Adrenal gland (tissue), 12 donors: ENCODE data around the gene TMC1. TPM values are rescaled to one million over a fixed set of nuclear protein-coding genes. Genes with fewer than 3 reads are reported as not detected.

Experiments
- DNase-seq, 7 donors: peaks; one replicate each; pipeline ENCODE4 v3.0.0-alpha.2; 2019 to 2020
- H3K27ac ChIP-seq, 5 donors: fragments of 200-600 bp; sonication (generic) in 4 of 5; 1 replicate in 3 of 5; 2 replicates in 2 of 5; pipeline versions ENCODE4 v1.5.1 to v1.8.0; 2016 to 2020; ENCODE audit warnings: mild to moderate bottlenecking in 1 of 5
- H3K27me3 ChIP-seq: fragments of 200-600 bp; 2 replicates; pipeline ENCODE4 v1.8.0; 2021
- H3K36me3 ChIP-seq, 2 donors: fragments of 200-600 bp; replicated peaks in 1 of 2; 1 replicate in 1 of 2; 2 replicates in 1 of 2; pipeline versions ENCODE4 v1.5.1 to v1.8.0; 2018 to 2022
- H3K4me1 ChIP-seq, 2 donors: fragments of 200-600 bp; replicated peaks in 1 of 2; 1 replicate in 1 of 2; 2 replicates in 1 of 2; pipeline versions ENCODE4 v1.5.1 to v1.8.0; 2018 to 2021
- H3K4me3 ChIP-seq, 4 donors: fragments of 200-600 bp; sonication (generic) in 3 of 4; one replicate each; pipeline ENCODE4 v1.5.1; 2016 to 2018
- H3K9me3 ChIP-seq, 3 donors: fragments of 200-600 bp; sonication (generic) in 1 of 3; replicated peaks in 1 of 3; 1 replicate in 2 of 3; 2 replicates in 1 of 3; pipeline versions ENCODE4 v1.5.1 to v1.8.0; 2016 to 2021
- CTCF ChIP-seq, 6 experiments: fragments of 450-650 bp in 4 of 6; fragments of 200-600 bp in 2 of 6; sonication (generic) in 1 of 6; IDR thresholded peaks; 1 replicate in 5 of 6; 2 replicates in 1 of 6; pipeline versions ENCODE4 v1.5.1 to v1.8.0; 2016 to 2021; ENCODE audit warnings: antibody characterized with exemption in 6 of 6, mild to moderate bottlenecking in 2 of 6, moderate library complexity in 1 of 6
- POLR2A ChIP-seq, 2 donors: fragments of 450-650 bp; IDR thresholded peaks; one replicate each; pipeline ENCODE4 v1.6.1; 2017; ENCODE audit warnings: antibody characterized with exemption in 2 of 2, mild to moderate bottlenecking in 2 of 2, moderate library complexity in 1 of 2
- WGBS, 4 donors: extraction: QIAGEN DNeasy Blood & Tissue Kit in 2 of 4; methylation state at CpG; one replicate each; pipeline versions ENCODE4 v1.1.5 to v1.1.7; 2013 to 2017; 5-methylcytosine and 5-hydroxymethylcytosine counted together
- intact Hi-C, 2 donors: fragments of 100-400 bp; cut with DNase I; formaldehyde crosslinking; loops; one replicate each; pipeline versions ENCODE4 v1.14.1 to v1.15.0; 2022 to 2023
- polyA plus RNA-seq, 3 donors: library from polyadenylated mRNA; stranded (reverse); fragments of 200-250 nt in 2 of 3; fragments of 350-450 nt in 1 of 3; fragmentation: Illumina TruSeq in 1 of 3; extraction: RNeasy Lipid Tissue Mini Kit (QIAGEN cat#74804) in 1 of 3; gene quantifications; one replicate each; pipeline ENCODE4 v1.2.3, GENCODE V29; 2013 to 2014
- total RNA-seq, 9 donors: library from RNA; depleted of rRNA in 4 of 9; stranded (reverse); fragments of >200 nt in 4 of 9; fragments of 120-200 nt in 1 of 9; fragmentation: NEBNext Ultra II Directional in 1 of 9; extraction: Animal tissue kit (Norgen Biotek cat#: 25700) in 1 of 9; gene quantifications; one replicate each; pipeline versions ENCODE4 v1.1.0 to v1.2.4, GENCODE V29; 2013 to 2023
- donor health status: healthy with polysubstance abuse.
- donor health status: Bipolar disorder and iron deficiency.
- donor health status: DM: yes; HTN: yes; CAD: no.
- donor health status: DM: no; HTN: no; CAD: no.
- donor health status: DM: no; HTN: no; CAD: no.
- donor health status: DM: yes; HTN: yes; CAD: no.

Gene TMC1
- total and polyA plus RNA-seq, 12 donors = 0.22 to 1.5 (median 0.50) TPM; not detected in 7

DNA sequence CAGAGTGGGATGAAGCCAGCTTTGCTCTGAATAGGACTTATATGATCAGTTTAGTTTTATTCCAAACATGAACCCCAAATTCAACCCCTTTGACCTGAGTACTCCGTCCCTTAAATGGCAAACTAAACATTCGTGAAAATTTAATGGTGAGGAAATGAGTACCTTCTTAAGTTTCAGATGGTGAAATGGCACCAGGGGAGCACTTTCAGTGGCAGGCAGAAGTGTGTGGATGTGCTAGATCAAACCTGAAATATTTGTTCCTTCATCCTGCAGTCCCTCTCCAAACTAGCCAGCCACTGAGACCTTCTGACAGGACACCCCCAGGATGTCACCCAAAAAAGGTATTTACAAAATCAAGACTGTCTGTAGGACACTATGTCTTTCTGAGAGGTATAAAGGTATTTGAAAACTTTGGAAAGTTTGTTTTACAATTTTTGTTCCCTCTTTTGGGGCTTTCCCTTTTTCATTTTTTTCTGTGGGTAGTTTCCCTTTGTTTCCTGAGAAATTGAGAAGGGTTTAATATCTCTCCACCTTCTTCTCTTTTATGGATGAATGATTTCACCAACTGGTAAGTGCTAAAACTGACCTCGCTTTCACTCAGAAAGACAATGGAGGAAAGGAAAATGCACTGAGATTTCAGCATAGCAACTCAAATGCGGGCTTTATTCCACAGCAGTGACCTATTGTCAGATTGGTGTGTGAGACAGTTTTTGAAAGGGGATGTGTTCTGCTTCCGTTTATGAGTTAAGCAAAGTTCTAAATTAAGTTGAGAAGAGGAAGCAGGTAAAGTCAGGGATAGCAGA lies 127.1 kb downstream of the TMC1 start:
- no peaks in the 10 kb centered on the region for H3K4me1 ChIP-seq
- intact Hi-C loops = no loop called here
- no peaks in the 10 kb centered on the region for H3K27me3 ChIP-seq
- no peak overlapping the region for H3K27ac ChIP-seq
- H3K36me3 ChIP-seq = no peaks in the 10 kb centered on the region
- TF ChIP-seq POLR2A (IDR thresholded peaks at IDR 0.05) (no peak), CTCF (IDR thresholded peaks at IDR 0.05) (no peak)
- WGBS, 4 donors = 60 to 67% (median 65%) methylated on average over 5 of the region's 5 CpGs
- DNase-seq = no peak
- H3K9me3 ChIP-seq = no peaks in the 10 kb centered on the region
- no peak overlapping the region for H3K4me3 ChIP-seq

GRCh38 chr9:72649127-72649442 lies 127.7 kb downstream of the TMC1 start:
- no peaks in the 10 kb centered on the region for H3K36me3 ChIP-seq
- no peak overlapping the region for H3K4me3 ChIP-seq
- no peak for DNase-seq
- no peaks in the 10 kb centered on the region for H3K9me3 ChIP-seq
- H3K27me3 ChIP-seq = no peaks in the 10 kb centered on the region
- 35 to 47% (median 41%) methylated on average over 1 of the region's 1 CpG for WGBS, 4 donors
- H3K27ac ChIP-seq = no peak overlapping the region
- H3K4me1 ChIP-seq = no peaks in the 10 kb centered on the region
- no peak for TF ChIP-seq CTCF (IDR thresholded peaks at IDR 0.05)
- no peak for TF ChIP-seq POLR2A (IDR thresholded peaks at IDR 0.05)
- intact Hi-C loops = no loop called here

- H3K4me1 ChIP-seq = no peaks in the 10 kb centered on the region
- intact Hi-C loops = no loop called here
- no peak for DNase-seq
- no peaks in the 10 kb centered on the region for H3K27me3 ChIP-seq
- H3K4me3 ChIP-seq = no peak overlapping the region
- TF ChIP-seq CTCF (IDR thresholded peaks at IDR 0.05) = no peak
- no peak for TF ChIP-seq POLR2A (IDR thresholded peaks at IDR 0.05)
- no peaks in the 10 kb centered on the region for H3K36me3 ChIP-seq
- 80 to 90% (median 81%) methylated on average over 2 of the region's 2 CpGs for WGBS, 4 donors
- H3K9me3 ChIP-seq = no peaks in the 10 kb centered on the region
- H3K27ac ChIP-seq = no peak overlapping the region
Observed at GRCh38 chr9:72650206-72650605, 128.8 kb downstream of the TMC1 start.

DNA sequence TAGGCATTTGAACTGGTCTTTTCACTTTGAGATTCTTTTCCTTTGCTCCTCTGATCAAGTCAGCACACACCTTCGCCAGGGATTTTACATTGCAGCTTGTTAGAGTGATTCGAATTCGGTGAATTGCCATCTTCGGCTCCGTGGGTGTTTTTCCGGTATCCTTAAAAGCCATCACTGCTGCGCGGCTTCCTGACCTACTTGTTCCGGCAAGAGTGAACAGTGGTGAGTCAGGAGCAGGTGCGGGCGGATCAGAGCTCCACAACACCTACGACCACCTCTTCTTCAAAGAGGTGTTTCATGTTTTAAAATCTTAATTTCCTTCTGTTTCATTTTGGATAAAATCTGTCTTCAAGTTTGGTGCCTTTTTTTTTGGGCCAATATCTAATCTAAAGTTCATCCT lies 134.6 kb downstream of the TMC1 start:
- no peaks in the 10 kb centered on the region for H3K27me3 ChIP-seq
- H3K9me3 ChIP-seq = no peaks in the 10 kb centered on the region
- TF ChIP-seq CTCF (IDR thresholded peaks at IDR 0.05) = no peak
- no peak for TF ChIP-seq POLR2A (IDR thresholded peaks at IDR 0.05)
- no peaks in the 10 kb centered on the region for H3K4me1 ChIP-seq
- 87 to 95% (median 92%) methylated on average over 12 of the region's 12 CpGs for WGBS, 4 donors
- H3K27ac ChIP-seq = no peak overlapping the region
- H3K36me3 ChIP-seq = no peaks in the 10 kb centered on the region
- intact Hi-C loops = no loop called here
- H3K4me3 ChIP-seq = no peak overlapping the region
- DNase-seq = no peak
